Left lobe of liver (tissue), 2 donors: ENCODE measurements around the gene ZNRF3. TPM values are rescaled to one million over a fixed set of nuclear protein-coding genes. Genes with fewer than 3 reads are reported as not detected.
A peak's percentile ranks its signal among the peaks of the same experiment; 100 is the strongest.
"Not testable (repeated sequence)": the region's sequence is repeated elsewhere in the genome, so short reads cannot be mapped to it uniquely, and the experiment has no call there.

Source experiments
- ATAC-seq: fragments of 200-7000 bp; cut with Tn5 transposase; one replicate; pipeline ENCODE4 v1.9.1; 2020; ENCODE audit warnings: mild to moderate bottlenecking, moderate library complexity
- DNase-seq: peaks from one replicate; pipeline ENCODE4 v3.0.0-alpha.2; 2020; ENCODE audit warnings: low spot score
- total RNA-seq: library from RNA; stranded (reverse); gene quantifications from one replicate; pipeline ENCODE4 v1.2.1, GENCODE V29; 2021
- donor health status: DM: no; HTN: no; CAD: no; lungs with moderate emphysema.
- donor health status: DM: no; HTN: yes; CAD: no.

Gene ZNRF3
- total RNA-seq, 1 donor from 2014 or later = 7.3 TPM

GRCh38 chr22:28927630-28928029 lies 44.3 kb downstream of the ZNRF3 start:
- ATAC-seq (no peak), DNase-seq (no peak)

GRCh38 chr22:28929197-28929596 lies 45.8 kb downstream of the ZNRF3 start:
- ATAC-seq = no peak
- no peak for DNase-seq

- no peak for ATAC-seq
- peak; percentile 26 for DNase-seq
Observed at GRCh38 chr22:28930357-28931007, 47.1 kb downstream of the ZNRF3 start.

- peak; percentile 44 for DNase-seq
Observed at GRCh38 chr22:28931844-28932567, 48.6 kb downstream of the ZNRF3 start.

GRCh38 chr22:28933321-28933720 lies 49.9 kb downstream of the ZNRF3 start:
- peak; percentile 52 for ATAC-seq
- no peak for DNase-seq

More at GRCh38 chr22:28931844-28932567, 48.6 kb downstream of the ZNRF3 start:
- ATAC-seq = peak; percentile 69

GRCh38 chr22:28934026-28934425 lies 50.7 kb downstream of the ZNRF3 start:
- ATAC-seq = no peak
- DNase-seq = no peak

- peak; percentile 27 for DNase-seq
- ATAC-seq = no peak
Observed at GRCh38 chr22:28935140-28935539, 51.8 kb downstream of the ZNRF3 start.

- ATAC-seq = no peak
Observed at GRCh38 chr22:28935713-28936112, 52.3 kb downstream of the ZNRF3 start.

GRCh38 chr22:28936200-28936599 lies 52.8 kb downstream of the ZNRF3 start:
- DNase-seq (no peak), ATAC-seq (no peak)

More at GRCh38 chr22:28935713-28936112, 52.3 kb downstream of the ZNRF3 start:
- DNase-seq = no peak

GRCh38 chr22:28937206-28938025 lies 54.0 kb downstream of the ZNRF3 start:
- no peak for ATAC-seq
- DNase-seq = no peak

- DNase-seq (no peak), ATAC-seq (no peak)
Observed at GRCh38 chr22:28938286-28938833, 55.0 kb downstream of the ZNRF3 start.

- ATAC-seq (no peak), DNase-seq (no peak)
Observed at GRCh38 chr22:28939394-28939793, 56.0 kb downstream of the ZNRF3 start.

GRCh38 chr22:28939932-28940331 lies 56.6 kb downstream of the ZNRF3 start:
- ATAC-seq (no peak), DNase-seq (no peak)

- ATAC-seq (peak; percentile 38), DNase-seq (no peak)
Observed at GRCh38 chr22:28940441-28940840, 57.1 kb downstream of the ZNRF3 start.

GRCh38 chr22:28942333-28942732 lies 59.0 kb downstream of the ZNRF3 start:
- no peak for DNase-seq
- peak; percentile 61 for ATAC-seq

GRCh38 chr22:28942801-28943500 lies 59.6 kb downstream of the ZNRF3 start:
- ATAC-seq (peak; percentile 73), DNase-seq (no peak)

- DNase-seq = no peak
- peak; percentile 14 for ATAC-seq
Observed at GRCh38 chr22:28943501-28943879, 60.1 kb downstream of the ZNRF3 start.

- ATAC-seq = no peak
- no peak for DNase-seq
Observed at GRCh38 chr22:28947125-28947524, 63.8 kb downstream of the ZNRF3 start.

- peak; percentile 79 for ATAC-seq
- DNase-seq = no peak
Observed at GRCh38 chr22:28948424-28948823, 65.1 kb downstream of the ZNRF3 start.

GRCh38 chr22:28948860-28949551 lies 65.6 kb downstream of the ZNRF3 start:
- DNase-seq = not testable (repeated sequence)
- ATAC-seq = peak; percentile 6
